ENCODE measurements around the gene RBP2.

DNA sequence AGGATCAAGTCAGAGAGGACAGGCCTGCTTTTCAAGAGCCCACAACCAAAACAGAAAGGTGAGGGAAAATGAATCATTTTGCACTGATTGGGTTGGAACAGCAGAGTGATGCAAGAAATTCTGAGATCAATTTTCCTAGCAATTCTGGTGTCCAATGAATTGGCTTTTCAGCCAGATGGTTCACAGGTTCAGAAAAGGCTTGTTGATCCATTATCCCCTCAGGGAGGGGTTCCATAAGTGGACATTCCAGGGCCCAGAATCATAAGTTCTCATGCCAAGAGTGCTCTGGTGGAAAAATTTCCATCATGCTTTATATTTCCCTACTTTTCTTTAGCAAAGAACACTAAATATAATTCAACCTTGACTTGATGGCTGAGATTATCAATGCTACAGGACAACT, 16.2 kb downstream of the RBP2 start:
- TF ChIP-seq, protein P1, sequence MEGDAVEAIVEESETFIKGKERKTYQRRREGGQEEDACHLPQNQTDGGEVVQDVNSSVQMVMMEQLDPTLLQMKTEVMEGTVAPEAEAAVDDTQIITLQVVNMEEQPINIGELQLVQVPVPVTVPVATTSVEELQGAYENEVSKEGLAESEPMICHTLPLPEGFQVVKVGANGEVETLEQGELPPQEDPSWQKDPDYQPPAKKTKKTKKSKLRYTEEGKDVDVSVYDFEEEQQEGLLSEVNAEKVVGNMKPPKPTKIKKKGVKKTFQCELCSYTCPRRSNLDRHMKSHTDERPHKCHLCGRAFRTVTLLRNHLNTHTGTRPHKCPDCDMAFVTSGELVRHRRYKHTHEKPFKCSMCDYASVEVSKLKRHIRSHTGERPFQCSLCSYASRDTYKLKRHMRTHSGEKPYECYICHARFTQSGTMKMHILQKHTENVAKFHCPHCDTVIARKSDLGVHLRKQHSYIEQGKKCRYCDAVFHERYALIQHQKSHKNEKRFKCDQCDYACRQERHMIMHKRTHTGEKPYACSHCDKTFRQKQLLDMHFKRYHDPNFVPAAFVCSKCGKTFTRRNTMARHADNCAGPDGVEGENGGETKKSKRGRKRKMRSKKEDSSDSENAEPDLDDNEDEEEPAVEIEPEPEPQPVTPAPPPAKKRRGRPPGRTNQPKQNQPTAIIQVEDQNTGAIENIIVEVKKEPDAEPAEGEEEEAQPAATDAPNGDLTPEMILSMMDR (IDR thresholded peaks at IDR 0.05; ENCODE audit: poor library complexity, severe bottlenecking): no peak
- no peak for TF ChIP-seq EP300 (conservative IDR thresholded peaks at IDR 0.05; ENCODE audit: poor library complexity, severe bottlenecking)
